IMR-90 (cell line): ENCODE data around the gene OBP2B. TPM values are rescaled to one million over a fixed set of nuclear protein-coding genes. Genes with fewer than 3 reads are reported as not detected.

ENCODE experiments used
- ATAC-seq: fragments of 200-7000 bp; cut with Tn5 transposase; 2 replicates; pipeline ENCODE4 v1.9.1; 2020; ENCODE audit warnings: low read depth, mild to moderate bottlenecking, moderate library complexity
- BruUV-seq: library from RNA; stranded (reverse); fragments of 400-500 nt; replicated peaks from 2 replicates; lab custom pipeline; 2021; lab: Mats Ljungman, UMichigan
- CTCF ChIA-PET: fragments of 300-600 bp; formaldehyde crosslinking; extraction: SDS; loops from one replicate; lab custom pipeline; 2021; ENCODE audit warnings: antibody characterized with exemption; lab: Yijun Ruan, JAX
- POLR2A ChIA-PET: fragments of 300-600 bp; sonication (Branson Sonifier 250); formaldehyde crosslinking; loops from one replicate; lab custom pipeline; 2022; ENCODE audit warnings: antibody characterized with exemption; ENCODE audit not compliant: unreplicated experiment; lab: Charles Lee
- DNase-seq: peaks from one replicate; pipeline ENCODE4 v3.0.0; 2013
- H2AFZ ChIP-seq: replicated peaks from 2 replicates; pipeline ENCODE3; 2013; ENCODE audit warnings: low read length, mild to moderate bottlenecking; ENCODE audit not compliant: poor library complexity
- H2AK5ac ChIP-seq: 2 replicates; pipeline ENCODE4 v1.6.1; 2013; ENCODE audit warnings: low read depth, low read length, inconsistent platforms
- H2AK9ac ChIP-seq: replicated peaks from 2 replicates; pipeline ENCODE3; 2013; ENCODE audit warnings: mild to moderate bottlenecking, low read depth, low read length, moderate library complexity; ENCODE audit not compliant: poor library complexity
- H2BK120ac ChIP-seq: 2 replicates; pipeline ENCODE4 v1.6.1; 2013; ENCODE audit warnings: low read depth, low read length, inconsistent platforms
- H2BK15ac ChIP-seq: 3 replicates; pipeline ENCODE4 v1.6.1; 2013; ENCODE audit warnings: low read depth, low read length, inconsistent platforms
- H2BK20ac ChIP-seq: 2 replicates; pipeline ENCODE4 v1.6.1; 2013; ENCODE audit warnings: low read depth, mild to moderate bottlenecking, inconsistent platforms, low read length, moderate library complexity
- H2BK5ac ChIP-seq: 2 replicates; pipeline ENCODE4 v1.6.1; 2013; ENCODE audit warnings: mild to moderate bottlenecking, low read depth, low read length, inconsistent platforms; ENCODE audit not compliant: poor library complexity, severe bottlenecking
- H3K14ac ChIP-seq: replicated peaks from 2 replicates; pipeline ENCODE4 v1.6.1; 2013; ENCODE audit warnings: low read depth, low read length, inconsistent platforms
- H3K18ac ChIP-seq: 2 replicates; pipeline ENCODE4 v1.6.1; 2013; ENCODE audit warnings: low read depth, low read length, control low read depth
- H3K23ac ChIP-seq: 2 replicates; pipeline ENCODE4 v1.6.1; 2013; ENCODE audit warnings: low read depth, low read length, inconsistent platforms
- H3K27ac ChIP-seq: 2 replicates; pipeline ENCODE4 v1.5.1; 2013; ENCODE audit warnings: mild to moderate bottlenecking, control low read depth, low read length; ENCODE audit not compliant: insufficient read depth
- H3K27me3 ChIP-seq: 2 replicates; pipeline ENCODE4 v1.6.1; 2013; ENCODE audit warnings: low read length; ENCODE audit not compliant: control insufficient read depth, insufficient read depth
- H3K36me3 ChIP-seq: 2 replicates; pipeline ENCODE4 v1.6.1; 2013; ENCODE audit warnings: low read length, mixed read lengths; ENCODE audit not compliant: control insufficient read depth, insufficient read depth
- H3K4ac ChIP-seq: 2 replicates; pipeline ENCODE4 v1.6.1; 2013; ENCODE audit warnings: low read depth, low read length, inconsistent platforms
- H3K4me1 ChIP-seq: 2 replicates; pipeline ENCODE4 v1.6.1; 2013; ENCODE audit warnings: low read length, mixed read lengths; ENCODE audit not compliant: control insufficient read depth, insufficient read depth
- H3K4me2 ChIP-seq: 2 replicates; pipeline ENCODE4 v1.6.1; 2013; ENCODE audit warnings: low read depth, mild to moderate bottlenecking, control low read depth, low read length, moderate library complexity
- H3K4me3 ChIP-seq: 2 replicates; pipeline ENCODE4 v1.5.1; 2013; ENCODE audit warnings: low read depth, mild to moderate bottlenecking, control low read depth, low read length, moderate library complexity; ENCODE audit not compliant: insufficient read depth
- H3K56ac ChIP-seq: 2 replicates; pipeline ENCODE4 v1.6.1; 2013; ENCODE audit warnings: low read length, inconsistent platforms; ENCODE audit not compliant: insufficient read depth; ENCODE audit errors: extremely low read depth
- H3K79me1 ChIP-seq, 2 experiments: 2 replicates each; pipeline ENCODE4 v1.6.1; 2013; ENCODE audit warnings: low read length in 2 of 2, inconsistent platforms in 1 of 2, low read depth in 1 of 2
- H3K9ac ChIP-seq: 2 replicates; pipeline ENCODE4 v1.6.1; 2013; ENCODE audit warnings: low read depth, low read length, control low read depth
- H3K9me1 ChIP-seq: 2 replicates; pipeline ENCODE4 v1.6.1; 2013; ENCODE audit warnings: low read length, inconsistent platforms; ENCODE audit not compliant: insufficient read depth
- H3K9me3 ChIP-seq: 2 replicates; pipeline ENCODE4 v1.6.1; 2013; ENCODE audit warnings: low read length; ENCODE audit not compliant: control insufficient read depth, insufficient read depth
- H4K20me1 ChIP-seq: 2 replicates; pipeline ENCODE4 v1.6.1; 2013; ENCODE audit warnings: low read length, inconsistent platforms; ENCODE audit not compliant: insufficient read depth
- H4K5ac ChIP-seq: 2 replicates; pipeline ENCODE4 v1.6.1; 2013; ENCODE audit warnings: mild to moderate bottlenecking, low read depth, low read length, control low read depth
- H4K8ac ChIP-seq, 2 experiments: 2 replicates each; pipeline ENCODE4 v1.6.1; 2013; ENCODE audit warnings: low read depth in 2 of 2, low read length in 2 of 2, control low read depth in 1 of 2, inconsistent platforms in 1 of 2
- H4K91ac ChIP-seq: 2 replicates; pipeline ENCODE4 v1.6.1; 2013; ENCODE audit warnings: low read depth, low read length, inconsistent platforms; ENCODE audit not compliant: insufficient read depth
- BHLHE40 ChIP-seq: fragments of 150-350 bp; IDR thresholded peaks from 2 replicates; pipeline ENCODE4 v1.6.1; 2016; ENCODE audit warnings: mild to moderate bottlenecking, low read depth, low read length
- CEBPB ChIP-seq: IDR thresholded peaks from 2 replicates; pipeline ENCODE4 v1.6.1; 2012; ENCODE audit warnings: low read depth, low read length, improper control_type of control experiment
- CHD1 ChIP-seq: IDR thresholded peaks from 2 replicates; pipeline ENCODE4 v1.6.1; 2012; ENCODE audit warnings: low read depth, low read length, improper control_type of control experiment
- FOS ChIP-seq: fragments of 150-350 bp; IDR thresholded peaks from 2 replicates; pipeline ENCODE4 v1.6.1; 2016; ENCODE audit warnings: low read depth, low read length
- MAFK ChIP-seq: IDR thresholded peaks from 2 replicates; pipeline ENCODE4 v1.6.1; 2012; ENCODE audit warnings: low read depth, low read length, improper control_type of control experiment
- MAZ ChIP-seq: IDR thresholded peaks from 2 replicates; pipeline ENCODE4 v1.6.1; 2012; ENCODE audit warnings: low read depth, mild to moderate bottlenecking, low read length, improper control_type of control experiment, moderate library complexity, borderline replicate concordance
- MXI1 ChIP-seq: IDR thresholded peaks from 2 replicates; pipeline ENCODE4 v1.6.1; 2012; ENCODE audit warnings: low read depth, mild to moderate bottlenecking, low read length, moderate library complexity, borderline replicate concordance
- NFE2L2 ChIP-seq: fragments of 150-350 bp; IDR thresholded peaks from 2 replicates; pipeline ENCODE4 v1.6.1; 2016; ENCODE audit warnings: low read depth, mild to moderate bottlenecking, low read length
- POLR2A ChIP-seq: IDR thresholded peaks from 2 replicates; pipeline ENCODE4 v1.6.1; 2012; ENCODE audit warnings: mild to moderate bottlenecking, low read depth, low read length
- RAD21 ChIP-seq: IDR thresholded peaks from 2 replicates; pipeline ENCODE4 v1.6.1; 2012; ENCODE audit warnings: low read length, improper control_type of control experiment
- RCOR1 ChIP-seq: IDR thresholded peaks from 2 replicates; pipeline ENCODE4 v1.6.1; 2012; ENCODE audit warnings: mild to moderate bottlenecking, low read length, improper control_type of control experiment; ENCODE audit not compliant: insufficient replicate concordance
- RFX5 ChIP-seq: IDR thresholded peaks from 2 replicates; pipeline ENCODE4 v1.8.0; 2012; ENCODE audit warnings: low read depth, mild to moderate bottlenecking, low read length, moderate library complexity
- SMC3 ChIP-seq: fragments of 150-350 bp; IDR thresholded peaks from 2 replicates; pipeline ENCODE4 v1.6.1; 2016; ENCODE audit warnings: low read depth, mild to moderate bottlenecking, antibody characterized with exemption, low read length, moderate library complexity
- WGBS, 2 experiments: methylation state at CpG; one replicate each; pipeline versions ENCODE4 v1.1.5 to v1.1.7; 2013; ENCODE audit warnings: missing lambda C conversion rate in 2 of 2; ENCODE audit not compliant: insufficient read length in 1 of 2; ENCODE audit errors: extremely low coverage in 2 of 2; 5-methylcytosine and 5-hydroxymethylcytosine counted together
- dilution Hi-C: fragments of 300-500 bp; cut with HindIII; formaldehyde crosslinking; loops from one replicate; pipeline ENCODE4 v1.14.3; 2018; ENCODE audit warnings: low sequenced_read_pairs; ENCODE audit not compliant: unreplicated experiment
- in situ Hi-C: fragments of 300-500 bp; cut with MboI; formaldehyde crosslinking; loops from 3 replicates; pipeline ENCODE4 v1.14.3; 2019; ENCODE audit warnings: low sequenced_read_pairs, inconsistent platforms, mixed read lengths
- intact Hi-C: fragments of 100-400 bp; cut with micrococcal nuclease; formaldehyde crosslinking; loops from 2 replicates; pipeline ENCODE4 v1.10.0; 2022
- polyA plus RNA-seq, 3 experiments: library from polyadenylated mRNA; depleted of rRNA; stranded (reverse); fragments of >200 nt; gene quantifications; 2 replicates each; pipeline ENCODE4 v1.2.3, GENCODE V29; 2012; ENCODE audit warnings: low replicate concordance in 1 of 3
- total RNA-seq: library from RNA; depleted of rRNA; stranded (reverse); fragments of >200 nt; gene quantifications from 2 replicates; pipeline ENCODE4 v1.2.3, GENCODE V29; 2012
- TF ChIP-seq, protein P1 (sequence below): fragments of 150-350 bp; IDR thresholded peaks from 2 replicates; pipeline ENCODE4 v1.6.1; 2016; ENCODE audit warnings: low read depth, mild to moderate bottlenecking, low read length, moderate library complexity, borderline replicate concordance
- TF ChIP-seq, protein P2 (sequence below): conservative IDR thresholded peaks from 2 replicates; pipeline ENCODE4 v1.5.1; 2012; ENCODE audit warnings: mild to moderate bottlenecking, low read depth, low read length, improper control_type of control experiment
- TF ChIP-seq, protein P3 (sequence below): fragments of 150-350 bp; IDR thresholded peaks from 2 replicates; pipeline ENCODE4 v1.6.1; 2017; ENCODE audit warnings: mild to moderate bottlenecking, antibody characterized with exemption, low read length, low read depth

The OBP2B gene
- total and polyA plus RNA-seq, 2 of the 4 experiments (the other 2 are of a cell fraction), result not detected

DNA sequence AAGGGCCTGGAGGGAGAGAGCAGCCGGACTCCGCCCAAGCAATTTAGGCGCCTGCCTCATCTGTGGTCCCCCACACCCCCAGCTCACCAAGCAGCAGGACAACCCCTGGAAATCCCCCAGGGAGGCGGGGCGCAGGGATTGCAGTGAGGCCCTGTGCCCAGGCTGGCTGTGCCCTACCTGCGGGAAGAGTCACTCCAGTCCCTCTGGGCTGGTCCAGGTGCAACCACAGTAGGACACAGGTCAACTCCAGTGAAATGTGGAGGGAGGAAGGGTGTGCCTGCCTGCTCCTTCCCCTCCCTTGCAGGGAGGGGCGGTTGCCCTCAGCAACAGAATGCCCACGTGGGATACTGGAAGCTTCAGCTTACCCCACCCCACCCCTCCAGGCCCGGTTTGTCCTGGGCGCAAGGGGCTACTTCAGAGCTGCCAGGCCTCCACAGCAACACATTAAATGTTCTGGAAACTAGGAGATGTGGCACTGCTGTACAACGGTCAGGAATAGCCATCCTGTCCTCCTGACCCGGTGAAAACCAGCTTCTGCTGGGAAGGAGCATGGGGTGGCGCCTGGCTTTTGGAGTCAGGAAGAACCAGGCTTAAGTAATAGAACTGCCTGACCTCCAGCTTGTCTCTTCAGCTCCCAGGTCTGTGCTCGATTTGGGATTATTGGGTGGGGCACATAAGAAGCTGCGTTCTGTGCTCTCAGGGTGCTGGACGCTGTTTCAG, 43.4 kb upstream of the OBP2B start:
- no peak for TF ChIP-seq NFE2L2
- TF ChIP-seq CHD1, result no peak
- no peak for TF ChIP-seq POLR2A
- no peak for TF ChIP-seq BHLHE40
- TF ChIP-seq, protein P1, sequence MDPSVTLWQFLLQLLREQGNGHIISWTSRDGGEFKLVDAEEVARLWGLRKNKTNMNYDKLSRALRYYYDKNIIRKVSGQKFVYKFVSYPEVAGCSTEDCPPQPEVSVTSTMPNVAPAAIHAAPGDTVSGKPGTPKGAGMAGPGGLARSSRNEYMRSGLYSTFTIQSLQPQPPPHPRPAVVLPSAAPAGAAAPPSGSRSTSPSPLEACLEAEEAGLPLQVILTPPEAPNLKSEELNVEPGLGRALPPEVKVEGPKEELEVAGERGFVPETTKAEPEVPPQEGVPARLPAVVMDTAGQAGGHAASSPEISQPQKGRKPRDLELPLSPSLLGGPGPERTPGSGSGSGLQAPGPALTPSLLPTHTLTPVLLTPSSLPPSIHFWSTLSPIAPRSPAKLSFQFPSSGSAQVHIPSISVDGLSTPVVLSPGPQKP, result no peak
- TF ChIP-seq, protein P2, sequence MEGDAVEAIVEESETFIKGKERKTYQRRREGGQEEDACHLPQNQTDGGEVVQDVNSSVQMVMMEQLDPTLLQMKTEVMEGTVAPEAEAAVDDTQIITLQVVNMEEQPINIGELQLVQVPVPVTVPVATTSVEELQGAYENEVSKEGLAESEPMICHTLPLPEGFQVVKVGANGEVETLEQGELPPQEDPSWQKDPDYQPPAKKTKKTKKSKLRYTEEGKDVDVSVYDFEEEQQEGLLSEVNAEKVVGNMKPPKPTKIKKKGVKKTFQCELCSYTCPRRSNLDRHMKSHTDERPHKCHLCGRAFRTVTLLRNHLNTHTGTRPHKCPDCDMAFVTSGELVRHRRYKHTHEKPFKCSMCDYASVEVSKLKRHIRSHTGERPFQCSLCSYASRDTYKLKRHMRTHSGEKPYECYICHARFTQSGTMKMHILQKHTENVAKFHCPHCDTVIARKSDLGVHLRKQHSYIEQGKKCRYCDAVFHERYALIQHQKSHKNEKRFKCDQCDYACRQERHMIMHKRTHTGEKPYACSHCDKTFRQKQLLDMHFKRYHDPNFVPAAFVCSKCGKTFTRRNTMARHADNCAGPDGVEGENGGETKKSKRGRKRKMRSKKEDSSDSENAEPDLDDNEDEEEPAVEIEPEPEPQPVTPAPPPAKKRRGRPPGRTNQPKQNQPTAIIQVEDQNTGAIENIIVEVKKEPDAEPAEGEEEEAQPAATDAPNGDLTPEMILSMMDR, result no peak
- no peak for TF ChIP-seq MAFK
- TF ChIP-seq RAD21, result no peak
- TF ChIP-seq MAZ, result no peak
- TF ChIP-seq FOS, result no peak
- TF ChIP-seq CEBPB, result no peak
- TF ChIP-seq RFX5, result no peak
- TF ChIP-seq, protein P3, sequence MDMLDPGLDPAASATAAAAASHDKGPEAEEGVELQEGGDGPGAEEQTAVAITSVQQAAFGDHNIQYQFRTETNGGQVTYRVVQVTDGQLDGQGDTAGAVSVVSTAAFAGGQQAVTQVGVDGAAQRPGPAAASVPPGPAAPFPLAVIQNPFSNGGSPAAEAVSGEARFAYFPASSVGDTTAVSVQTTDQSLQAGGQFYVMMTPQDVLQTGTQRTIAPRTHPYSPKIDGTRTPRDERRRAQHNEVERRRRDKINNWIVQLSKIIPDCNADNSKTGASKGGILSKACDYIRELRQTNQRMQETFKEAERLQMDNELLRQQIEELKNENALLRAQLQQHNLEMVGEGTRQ, result no peak
- TF ChIP-seq RCOR1, result no peak
- TF ChIP-seq MXI1, result no peak
- no peak for TF ChIP-seq SMC3
- POLR2A ChIA-PET, result no interaction called here
- Histone ChIP-seq H3K4ac (no peak overlapping the region), H4K91ac (no peak overlapping the region), H2AFZ (no peak overlapping the region), H3K4me1 (no peaks in the 10 kb centered on the region), H3K4me3 (no peak overlapping the region), H2BK5ac (no peak overlapping the region), H2BK20ac (no peak overlapping the region), H2BK120ac (no peak overlapping the region), H2AK9ac (no peak overlapping the region), H3K14ac (no peak overlapping the region), H2BK15ac (no peak overlapping the region), H3K27ac (no peak overlapping the region), H3K23ac (no peak overlapping the region), H3K9ac (no peak overlapping the region), H3K79me1 (no peaks in the 10 kb centered on the region), H3K9me3 (no peaks in the 10 kb centered on the region), H3K56ac (no peak overlapping the region), H4K8ac (no peak overlapping the region), H4K5ac (no peak overlapping the region), H3K18ac (no peak overlapping the region), H4K20me1 (no peaks in the 10 kb centered on the region), H3K36me3 (no peaks in the 10 kb centered on the region), H3K27me3 (peaks cover 21% of the 10 kb centered on the region), H3K9me1 (no peaks in the 10 kb centered on the region), H3K4me2 (no peak overlapping the region), H2AK5ac (no peak overlapping the region)
- BruUV-seq, result no TSS peak
- ATAC-seq (no peak), DNase-seq (no peak)
- intact Hi-C loops, result no loop called here
- dilution Hi-C loops, result no loop called here
- CTCF ChIA-PET, result interaction anchor here (1.2 kb wide), 1 partner anchor 14 kb away, joined by 3 read pairs; no protein-coding TSS in a partner anchor
- WGBS, 2 experiments, result 67% methylated on average over 3 of the region's 16 CpGs; no CpG with 5 or more reads in 1 of the 2 experiments
- in situ Hi-C loops, result no loop called here
